ENCODE results near the gene GALNTL6.

Gene GALNTL6

GRCh38 chr4:171812665-171813525 lies at the start of gene GALNTL6:
TSS of gene GALNTL6 (plus strand) at chr4:171813404.
- no peak for DNase-seq (ENCODE audit: low read depth in 2 of 2)

- DNase-seq (ENCODE audit: low read depth in 2 of 2) = no peak
These were observed 47.7 kb upstream of the GALNTL6 start for GRCh38 chr4:171765514-171765913.

GRCh38 chr4:171774642-171775190 lies 38.5 kb upstream of the GALNTL6 start:
- no peak for DNase-seq (ENCODE audit: low read depth in 2 of 2)

- DNase-seq (ENCODE audit: low read depth in 2 of 2) = no peak
These were observed 33.9 kb upstream of the GALNTL6 start for GRCh38 chr4:171779301-171779700.

- DNase-seq (ENCODE audit: low read depth in 2 of 2) = no peak
These were observed 27.8 kb upstream of the GALNTL6 start for GRCh38 chr4:171785388-171785787.

GRCh38 chr4:171793723-171794122 lies 19.5 kb upstream of the GALNTL6 start:
- no peak for DNase-seq (ENCODE audit: low read depth in 2 of 2)

- no peak for DNase-seq (ENCODE audit: low read depth in 2 of 2)
These were observed 18.7 kb upstream of the GALNTL6 start for GRCh38 chr4:171794528-171794927.

- no peak for DNase-seq (ENCODE audit: low read depth in 2 of 2)
These were observed 3.4 kb upstream of the GALNTL6 start for GRCh38 chr4:171809854-171810253.

- no peak for DNase-seq (ENCODE audit: low read depth in 2 of 2)
These were observed 905 bp upstream of the GALNTL6 start for GRCh38 chr4:171812333-171812664.

GRCh38 chr4:171813526-171814250 lies 484 bp downstream of the GALNTL6 start:
- no peak for DNase-seq (ENCODE audit: low read depth in 2 of 2)

- DNase-seq (ENCODE audit: low read depth in 2 of 2) = no peak
These were observed 1.3 kb downstream of the GALNTL6 start for GRCh38 chr4:171814545-171814944.

GRCh38 chr4:171817026-171817425 lies 3.8 kb downstream of the GALNTL6 start:
- no peak for DNase-seq (ENCODE audit: low read depth in 2 of 2)

- no peak for DNase-seq (ENCODE audit: low read depth in 2 of 2)
These were observed 21.4 kb downstream of the GALNTL6 start for GRCh38 chr4:171834640-171835039.

- DNase-seq (ENCODE audit: low read depth in 2 of 2) = no peak
These were observed 30.3 kb downstream of the GALNTL6 start for GRCh38 chr4:171843456-171843855.

- peak in 1 of 2 donors; percentile 1 for DNase-seq (ENCODE audit: low read depth in 2 of 2)
These were observed 33.0 kb downstream of the GALNTL6 start for GRCh38 chr4:171846232-171846631.

- DNase-seq (ENCODE audit: low read depth in 2 of 2) = no peak
These were observed 33.7 kb downstream of the GALNTL6 start for GRCh38 chr4:171846893-171847292.

GRCh38 chr4:171847751-171848150 lies 34.5 kb downstream of the GALNTL6 start:
- no peak for DNase-seq (ENCODE audit: low read depth in 2 of 2)

GRCh38 chr4:171849686-171850222 lies 36.5 kb downstream of the GALNTL6 start:
- DNase-seq (ENCODE audit: low read depth in 2 of 2) = no peak

- no peak for DNase-seq (ENCODE audit: low read depth in 2 of 2)
These were observed 38.1 kb downstream of the GALNTL6 start for GRCh38 chr4:171851295-171851694.

GRCh38 chr4:171857302-171858012 lies 44.3 kb downstream of the GALNTL6 start:
- no peak for DNase-seq (ENCODE audit: low read depth in 2 of 2)

GRCh38 chr4:171875291-171875690 lies 62.1 kb downstream of the GALNTL6 start:
- DNase-seq (ENCODE audit: low read depth in 2 of 2) = no peak

- DNase-seq (ENCODE audit: low read depth in 2 of 2) = no peak
These were observed 63.4 kb downstream of the GALNTL6 start for GRCh38 chr4:171876636-171877035.

Measured in stimulated activated CD4-positive, alpha-beta T cell treated with anti-CD3 and anti-CD28 coated beads, Interleukin-15, amount 100 ng/mL, for 48 hours (primary cell).